ENCODE data around the gene GMPR. TPM values are rescaled to one million over a fixed set of nuclear protein-coding genes. Genes with fewer than 3 reads are reported as not detected.

Gene GMPR
- total and polyA plus RNA-seq, 10 of the 15 experiments (the other 5 are each of a cell fraction or from before 2014, with no cell fraction given) = 0.15 to 1.8 (median 0.49) TPM; not detected in 1

GRCh38 chr6:16299861-16300260 is 61.5 kb downstream of the GMPR start (continued):
- no peak for TF ChIP-seq CUX1 (IDR thresholded peaks at IDR 0.05; ENCODE audit: insufficient replicate concordance, low read depth, low read length)

DNA sequence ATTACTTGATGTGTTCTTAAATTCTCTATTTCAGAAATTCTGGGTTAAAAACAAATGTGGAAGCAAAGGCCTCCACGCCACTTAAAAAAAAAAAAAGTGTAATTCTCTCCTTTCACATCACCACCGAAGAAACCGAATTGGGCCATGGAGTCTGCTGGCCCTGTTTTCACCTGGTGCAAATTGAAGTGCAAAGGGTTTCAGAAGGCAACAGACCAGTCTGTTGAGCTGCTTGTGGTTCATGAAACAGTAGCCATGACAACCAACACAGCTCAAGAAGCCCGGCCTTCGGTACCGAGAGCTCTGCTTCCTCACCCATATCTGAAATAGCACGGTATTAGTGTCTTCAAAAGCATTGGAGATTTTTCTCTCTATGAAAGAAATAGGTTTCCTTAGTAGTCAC is 63.1 kb downstream of the GMPR start:
- H3K79me2 ChIP-seq (ENCODE audit: control insufficient read depth, insufficient read depth, low read length) = no peaks in the 10 kb centered on the region
- H2AFZ ChIP-seq (ENCODE audit: control insufficient read depth, low read depth, low read length) = no peak overlapping the region
- ChIA-PET SMC1A (ENCODE audit: uncharacterized antibody, unreplicated experiment) (interaction anchor here (0.6 to 1.9 kb wide), 20 partner anchors 9 to 1050 kb away, joined by 3 to 16 read pairs (median 4); no protein-coding TSS in a partner anchor), CTCF (interaction anchor here (0.8 to 5.4 kb wide), 14 partner anchors 8 to 470 kb away, joined by 3 to 71 read pairs (median 4); no protein-coding TSS in a partner anchor), RAD21 (ENCODE audit: unreplicated experiment) (interaction anchor here (0.6 to 1.8 kb wide), 15 partner anchors 10 to 462 kb away, joined by 3 to 10 read pairs (median 4); no protein-coding TSS in a partner anchor), POLR2A (interaction anchor here (0.9 to 1.0 kb wide), 2 partner anchors 11 to 18 kb away, joined by 3 to 5 read pairs; no protein-coding TSS in a partner anchor)
- H3K4me1 ChIP-seq (ENCODE audit: control insufficient read depth, insufficient read depth, low read length) = peaks cover 31% of the 10 kb centered on the region
- peak; percentile 72; the same call in 1 of the 2 replicates for TF ChIP-seq MXI1 (IDR thresholded peaks at IDR 0.05; ENCODE audit: low read depth, low read length)
- TF ChIP-seq RUNX3 (IDR thresholded peaks at IDR 0.05; ENCODE audit: low read length) = peak; percentile 70
- TF ChIP-seq, protein P1, sequence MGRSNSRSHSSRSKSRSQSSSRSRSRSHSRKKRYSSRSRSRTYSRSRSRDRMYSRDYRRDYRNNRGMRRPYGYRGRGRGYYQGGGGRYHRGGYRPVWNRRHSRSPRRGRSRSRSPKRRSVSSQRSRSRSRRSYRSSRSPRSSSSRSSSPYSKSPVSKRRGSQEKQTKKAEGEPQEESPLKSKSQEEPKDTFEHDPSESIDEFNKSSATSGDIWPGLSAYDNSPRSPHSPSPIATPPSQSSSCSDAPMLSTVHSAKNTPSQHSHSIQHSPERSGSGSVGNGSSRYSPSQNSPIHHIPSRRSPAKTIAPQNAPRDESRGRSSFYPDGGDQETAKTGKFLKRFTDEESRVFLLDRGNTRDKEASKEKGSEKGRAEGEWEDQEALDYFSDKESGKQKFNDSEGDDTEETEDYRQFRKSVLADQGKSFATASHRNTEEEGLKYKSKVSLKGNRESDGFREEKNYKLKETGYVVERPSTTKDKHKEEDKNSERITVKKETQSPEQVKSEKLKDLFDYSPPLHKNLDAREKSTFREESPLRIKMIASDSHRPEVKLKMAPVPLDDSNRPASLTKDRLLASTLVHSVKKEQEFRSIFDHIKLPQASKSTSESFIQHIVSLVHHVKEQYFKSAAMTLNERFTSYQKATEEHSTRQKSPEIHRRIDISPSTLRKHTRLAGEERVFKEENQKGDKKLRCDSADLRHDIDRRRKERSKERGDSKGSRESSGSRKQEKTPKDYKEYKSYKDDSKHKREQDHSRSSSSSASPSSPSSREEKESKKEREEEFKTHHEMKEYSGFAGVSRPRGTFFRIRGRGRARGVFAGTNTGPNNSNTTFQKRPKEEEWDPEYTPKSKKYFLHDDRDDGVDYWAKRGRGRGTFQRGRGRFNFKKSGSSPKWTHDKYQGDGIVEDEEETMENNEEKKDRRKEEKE (IDR thresholded peaks at IDR 0.05) = no peak
- peak; percentile 74 for TF ChIP-seq ZSCAN29 (IDR thresholded peaks at IDR 0.05)
- TF ChIP-seq BMI1 (IDR thresholded peaks at IDR 0.05; ENCODE audit: borderline replicate concordance) = peak; percentile 95
- peak; percentile 66; the same call in 1 of the 2 replicates for TF ChIP-seq ZNF384 (IDR thresholded peaks at IDR 0.05; ENCODE audit: borderline replicate concordance, low read depth, low read length)
- TF ChIP-seq, protein P2, sequence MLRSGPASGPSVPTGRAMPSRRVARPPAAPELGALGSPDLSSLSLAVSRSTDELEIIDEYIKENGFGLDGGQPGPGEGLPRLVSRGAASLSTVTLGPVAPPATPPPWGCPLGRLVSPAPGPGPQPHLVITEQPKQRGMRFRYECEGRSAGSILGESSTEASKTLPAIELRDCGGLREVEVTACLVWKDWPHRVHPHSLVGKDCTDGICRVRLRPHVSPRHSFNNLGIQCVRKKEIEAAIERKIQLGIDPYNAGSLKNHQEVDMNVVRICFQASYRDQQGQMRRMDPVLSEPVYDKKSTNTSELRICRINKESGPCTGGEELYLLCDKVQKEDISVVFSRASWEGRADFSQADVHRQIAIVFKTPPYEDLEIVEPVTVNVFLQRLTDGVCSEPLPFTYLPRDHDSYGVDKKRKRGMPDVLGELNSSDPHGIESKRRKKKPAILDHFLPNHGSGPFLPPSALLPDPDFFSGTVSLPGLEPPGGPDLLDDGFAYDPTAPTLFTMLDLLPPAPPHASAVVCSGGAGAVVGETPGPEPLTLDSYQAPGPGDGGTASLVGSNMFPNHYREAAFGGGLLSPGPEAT (IDR thresholded peaks at IDR 0.05; ENCODE audit: low read depth) = peak; percentile 21; the same call in 1 of the 2 replicates
- TF ChIP-seq EGR1 (IDR thresholded peaks at IDR 0.05; ENCODE audit: borderline replicate concordance in 1 of 2, low read depth in 2 of 2, low read length in 2 of 2) = no peak
- TF ChIP-seq TCF3 (IDR thresholded peaks at IDR 0.05; ENCODE audit: borderline replicate concordance, insufficient read depth, low read depth, low read length) = no peak
- TF ChIP-seq JUND (IDR thresholded peaks at IDR 0.05; ENCODE audit: low read depth, low read length) = no peak
- no peaks in the 10 kb centered on the region for H3K9me3 ChIP-seq (replicated peaks; ENCODE audit: control insufficient read depth, insufficient read depth, low read length)
- 4% methylated on average over 7 of the region's 7 CpGs for WGBS (ENCODE audit: insufficient coverage, insufficient replicate concordance, low lambda C conversion rate, missing lambda C conversion rate)
- FAIRE-seq (peak; percentile 85), DNase-seq (ENCODE audit: low read depth, low spot score) (peak; percentile 38), ATAC-seq (peak; percentile 73)
- intact Hi-C loops (cut with micrococcal nuclease; ENCODE audit: unreplicated experiment) = loop anchor here (10.0 kb wide), 1 partner anchor 463 kb away; the partner anchor contains the start of gene ATXN1
- in situ Hi-C loops (cut with MboI) = no loop called here
- peak overlapping the region; percentile 32 for H3K4me2 ChIP-seq (ENCODE audit: control insufficient read depth, insufficient read depth)
- H3K27ac ChIP-seq (ENCODE audit: control insufficient read depth, insufficient read depth) = no peak overlapping the region
- H4K20me1 ChIP-seq (ENCODE audit: control insufficient read depth, insufficient read depth) = no peaks in the 10 kb centered on the region
- H3K4me3 ChIP-seq = no peak overlapping the region
- no TSS peak for BruUV-seq (replicated peaks)
- no peak overlapping the region for H3K9ac ChIP-seq (ENCODE audit: control insufficient read depth, insufficient read depth, low read length)
- no peaks in the 10 kb centered on the region for H3K27me3 ChIP-seq (replicated peaks in 1 of 2; ENCODE audit: control insufficient read depth in 2 of 2, insufficient read depth in 2 of 2, low read length in 1 of 2)
- peaks cover 0 to 8% of the 10 kb centered on the region in 2 experiments; a peak in 2 of 4 replicates for H3K36me3 ChIP-seq (ENCODE audit: control insufficient read depth in 2 of 2, insufficient read depth in 2 of 2, low read length in 1 of 2)
